G401 (cell line): ENCODE measurements around the gene ARSB. TPM values are rescaled to one million over a fixed set of nuclear protein-coding genes. Genes with fewer than 3 reads are reported as not detected.
"Not testable (repeated sequence)": the region's sequence is repeated elsewhere in the genome, so short reads cannot be mapped to it uniquely, and the experiment has no call there.

Source experiments
- DNase-seq: peaks from one replicate; pipeline ENCODE4 v3.0.0-alpha.2; 2015; ENCODE audit warnings: low spot score
- in situ Hi-C: cut with HindIII; loops from 2 replicates; pipeline ENCODE4 v1.10.0; 2016; ENCODE audit warnings: low sequenced_read_pairs, mixed read lengths
- total RNA-seq: library from RNA; depleted of rRNA; stranded (reverse); fragments of >200 nt; shearing (Covaris generic); gene quantifications from 2 replicates; pipeline ENCODE4 v1.2.3, GENCODE V29; 2014

Gene ARSB
- total RNA-seq, 1 experiment from 2014 or later = 22.2 TPM

GRCh38 chr5:78881884-78882283 is 103.2 kb downstream of the ARSB start:
- in situ Hi-C loops = loop anchor here (5.0 kb wide), 1 partner anchor 40 kb away; no protein-coding TSS in a partner anchor

GRCh38 chr5:78879516-78879915 is 105.6 kb downstream of the ARSB start:
- no peak for DNase-seq
- in situ Hi-C loops = no loop called here

More at GRCh38 chr5:78881884-78882283, 103.2 kb downstream of the ARSB start:
- no peak for DNase-seq

DNA sequence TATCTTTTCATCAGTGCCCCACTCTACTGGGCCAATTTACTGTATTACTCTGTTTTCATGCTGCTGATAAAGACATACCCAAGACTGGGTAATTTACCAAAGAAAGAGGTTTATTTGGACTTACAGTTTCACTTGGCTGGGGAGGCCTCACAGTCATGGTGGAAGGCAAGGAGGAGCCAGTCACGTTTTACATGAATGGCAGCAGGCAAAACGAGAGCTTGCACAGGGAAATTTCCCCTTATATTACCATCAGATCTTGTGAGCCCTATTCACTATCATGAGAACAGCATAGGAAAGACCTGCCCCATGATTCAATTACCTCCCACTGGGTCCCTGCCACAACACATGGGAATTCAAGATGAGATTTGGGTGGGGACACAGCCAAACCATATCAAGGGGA is 119.0 kb downstream of the ARSB start:
- DNase-seq, in situ Hi-C loops: not testable (repeated sequence)

- in situ Hi-C loops = no loop called here
- DNase-seq = no peak
These were observed 126.7 kb downstream of the ARSB start for GRCh38 chr5:78858364-78858763.

DNA sequence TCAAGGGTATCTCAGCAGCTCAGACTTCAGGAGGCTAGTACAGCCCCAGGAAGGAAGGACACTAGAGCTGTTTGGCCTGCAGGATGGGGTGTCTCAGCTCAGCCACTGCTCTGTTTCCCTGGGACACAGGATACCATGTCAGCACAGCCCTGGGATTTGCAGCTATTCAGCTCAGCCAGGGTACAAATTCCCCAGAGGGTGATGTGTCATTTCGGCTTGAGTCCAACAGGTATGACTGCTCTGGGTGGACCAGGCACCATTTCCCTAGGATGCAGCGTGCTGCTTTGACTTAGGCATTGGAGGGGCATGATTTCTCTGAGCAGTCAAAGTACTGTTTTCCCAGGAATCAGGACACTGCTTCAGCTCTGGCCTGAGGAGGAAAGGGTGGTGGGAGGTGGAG is 130.1 kb downstream of the ARSB start:
- DNase-seq = no peak
- in situ Hi-C loops = no loop called here

DNA sequence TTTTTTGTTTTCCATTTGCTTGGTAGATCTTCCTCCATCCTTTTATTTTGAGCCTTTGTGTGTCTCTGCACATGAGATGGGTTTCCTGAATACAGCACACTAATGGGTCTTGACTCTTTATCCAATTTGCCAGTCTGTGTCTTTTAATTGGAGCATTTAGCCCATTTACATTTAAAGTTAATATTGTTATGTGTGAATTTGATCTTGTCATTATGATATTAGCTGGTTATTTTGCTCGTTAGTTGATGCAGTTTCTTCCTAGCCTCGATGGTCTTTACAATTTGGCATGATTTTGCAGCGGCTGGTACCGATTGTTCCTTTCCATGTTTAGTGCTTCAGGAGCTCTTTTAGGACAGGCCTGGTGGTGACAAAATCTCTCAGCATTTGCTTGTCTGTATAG is 133.2 kb downstream of the ARSB start:
- DNase-seq, in situ Hi-C loops: not testable (repeated sequence)

GRCh38 chr5:78845470-78845869 is 139.6 kb downstream of the ARSB start:
- in situ Hi-C loops = no loop called here
- DNase-seq = no peak

GRCh38 chr5:78843436-78843835 is 141.7 kb downstream of the ARSB start:
- in situ Hi-C loops = loop anchor here (5.0 kb wide), 1 partner anchor 39 kb away; no protein-coding TSS in a partner anchor
- no peak for DNase-seq

DNA sequence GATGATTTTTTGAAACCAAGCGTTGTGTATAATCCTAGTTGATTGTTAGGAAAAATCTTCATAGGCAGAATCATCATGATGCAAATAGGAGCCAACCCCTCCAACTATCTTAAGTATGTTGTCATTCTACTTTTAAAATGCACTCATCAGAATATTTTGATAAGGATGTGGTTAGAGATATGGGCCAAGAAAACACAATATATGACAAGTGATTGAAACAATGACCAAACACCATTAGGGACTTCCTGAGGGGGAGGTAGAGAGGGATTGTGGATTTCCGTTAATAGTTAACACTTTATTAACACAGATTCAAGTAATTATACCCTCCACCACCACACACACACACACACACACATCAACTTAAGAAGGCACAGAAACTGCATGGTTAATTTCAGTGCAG is 143.3 kb downstream of the ARSB start:
- in situ Hi-C loops = loop anchor here (5.0 kb wide), 1 partner anchor 41 kb away; no protein-coding TSS in a partner anchor
- DNase-seq = no peak

DNA sequence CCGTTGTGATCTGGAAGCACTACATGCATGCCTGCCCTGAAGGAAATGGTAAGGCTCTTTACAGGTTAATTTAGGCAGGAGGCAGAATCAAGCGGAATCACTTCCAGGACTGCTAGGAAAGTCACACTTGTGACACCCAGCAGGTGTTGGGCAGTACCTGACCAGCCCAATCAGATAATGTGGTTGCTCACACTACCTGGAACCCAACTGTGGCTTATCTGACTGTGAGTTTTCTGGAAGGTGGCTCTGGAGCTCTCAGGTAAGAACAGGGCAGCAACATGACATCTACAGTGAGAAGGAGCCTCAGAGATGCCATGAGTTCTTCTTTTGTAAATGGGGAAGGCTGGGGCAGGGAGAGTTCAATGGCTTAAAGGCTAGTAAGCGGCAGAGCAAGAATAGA is 146.4 kb downstream of the ARSB start:
- no peak for DNase-seq
- in situ Hi-C loops = no loop called here

GRCh38 chr5:78837836-78838235 is 147.3 kb downstream of the ARSB start:
- in situ Hi-C loops = no loop called here
- DNase-seq = no peak

- no peak for DNase-seq
- in situ Hi-C loops = no loop called here
These were observed 149.9 kb downstream of the ARSB start for GRCh38 chr5:78835176-78835575.

GRCh38 chr5:78833284-78833683 is 151.8 kb downstream of the ARSB start:
- in situ Hi-C loops = no loop called here
- DNase-seq = no peak

- in situ Hi-C loops = no loop called here
- DNase-seq = no peak
These were observed 154.5 kb downstream of the ARSB start for GRCh38 chr5:78830528-78831046.

- in situ Hi-C loops = no loop called here
- DNase-seq = peak; percentile 71
These were observed 155.1 kb downstream of the ARSB start for GRCh38 chr5:78829811-78830527.

GRCh38 chr5:78827725-78828124 is 157.4 kb downstream of the ARSB start:
- in situ Hi-C loops = no loop called here
- DNase-seq = no peak

DNA sequence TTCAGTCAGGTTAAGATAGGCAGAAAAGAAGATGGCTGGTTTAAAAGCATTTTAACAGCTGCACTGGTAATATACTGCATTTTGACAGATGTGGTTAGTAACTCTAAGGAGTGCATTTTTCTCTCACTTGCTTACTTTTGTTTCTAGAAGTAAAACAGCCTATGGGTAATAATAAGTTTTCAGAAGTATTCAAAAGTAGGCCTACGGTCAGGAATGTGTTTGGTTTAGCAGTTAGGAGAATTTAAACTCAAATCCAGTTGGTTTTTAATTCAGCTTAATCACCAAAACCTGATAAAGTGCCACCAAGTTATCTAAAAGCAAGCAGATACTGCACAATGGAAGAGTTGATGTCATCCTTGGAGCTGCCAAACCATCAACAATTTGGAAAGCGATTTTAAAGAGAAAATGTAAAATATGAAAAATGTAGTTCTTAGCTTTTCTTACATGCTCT is 160.3 kb downstream of the ARSB start:
- in situ Hi-C loops = no loop called here

GRCh38 chr5:78823196-78823595 is 161.9 kb downstream of the ARSB start:
- in situ Hi-C loops = no loop called here

More for the DNA sequence above, 160.3 kb downstream of the ARSB start:
- DNase-seq = no peak

GRCh38 chr5:78821536-78822021 is 163.5 kb downstream of the ARSB start:
- no peak for DNase-seq
- in situ Hi-C loops = no loop called here

More at GRCh38 chr5:78823196-78823595, 161.9 kb downstream of the ARSB start:
- DNase-seq = no peak

GRCh38 chr5:78819707-78820106 is 165.4 kb downstream of the ARSB start:
- in situ Hi-C loops = no loop called here

DNA sequence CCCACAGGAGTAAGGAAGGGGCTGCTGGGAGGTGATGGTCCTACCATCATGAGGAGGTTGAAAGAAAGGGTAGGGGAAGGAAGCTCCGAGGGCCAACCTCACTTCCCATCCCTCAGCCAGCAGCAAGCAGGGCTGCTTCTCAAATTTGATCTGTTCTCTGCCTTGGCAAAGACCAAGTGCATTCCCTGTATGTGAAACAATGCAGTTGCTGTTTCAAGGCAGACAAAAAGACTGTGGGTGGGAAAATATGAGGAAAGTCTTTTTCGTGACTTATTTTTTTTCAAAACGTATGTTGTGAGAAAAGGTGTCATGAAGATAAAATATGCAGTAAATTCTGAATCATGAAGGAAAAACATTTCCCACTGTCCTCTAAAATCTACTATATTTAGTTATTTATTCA is 165.9 kb downstream of the ARSB start:
- no peak for DNase-seq
- in situ Hi-C loops = no loop called here

More at GRCh38 chr5:78819707-78820106, 165.4 kb downstream of the ARSB start:
- DNase-seq = no peak
